ENCODE results near the gene LIPM.

- no peak for TF ChIP-seq CTCF (IDR thresholded peaks at IDR 0.05)
- no peak for TF ChIP-seq POLR2A (IDR thresholded peaks at IDR 0.05)
Measured at GRCh38 chr10:88858491-88858890, 56.0 kb downstream of the LIPM start.

Measured in suprapubic skin (tissue), 3 donors.